Measurements from ENCODE around the gene VAMP2.

VAMP2 gene

GRCh38 chr17:8162233-8162996, at the start of gene VAMP2:
Gene VAMP2 (minus strand): TSS chr17:8162948. CDS start chr17:8162879, 69 bp downstream.
- ATAC-seq, result peak; percentile 70

- peak; percentile 39 to 42 for ATAC-seq
Observed at GRCh38 chr17:8210761-8211458, 48.2 kb upstream of the VAMP2 start.

GRCh38 chr17:8209907-8210760, 47.4 kb upstream of the VAMP2 start, which contains the start of gene AURKB:
Gene AURKB (minus strand): TSS chr17:8210575. CDS start chr17:8210224, 351 bp downstream.
- ATAC-seq, result peak; percentile 99 to 100

GRCh38 chr17:8206536-8206935, 43.8 kb upstream of the VAMP2 start:
- ATAC-seq, result no peak

GRCh38 chr17:8204761-8205555, 42.2 kb upstream of the VAMP2 start:
- ATAC-seq, result no peak

- ATAC-seq, result peak in 1 of 2 donors; percentile 6
Observed at GRCh38 chr17:8192070-8192815, 29.5 kb upstream of the VAMP2 start.

GRCh38 chr17:8190506-8190905, 27.8 kb upstream of the VAMP2 start:
- no peak for ATAC-seq

GRCh38 chr17:8189711-8190477, 27.1 kb upstream of the VAMP2 start, which contains the start of gene BORCS6:
Gene BORCS6 (minus strand): TSS chr17:8190180. CDS start chr17:8190140, 40 bp downstream.
- peak; percentile 67 to 69 for ATAC-seq

GRCh38 chr17:8189041-8189710, 26.4 kb upstream of the VAMP2 start:
- ATAC-seq, result no peak

GRCh38 chr17:8188263-8188839, 25.6 kb upstream of the VAMP2 start:
- ATAC-seq, result no peak

- peak; percentile 39 to 45 for ATAC-seq
Observed at GRCh38 chr17:8187517-8188262, 24.9 kb upstream of the VAMP2 start.

- peak; percentile 44 for ATAC-seq
Observed at GRCh38 chr17:8186787-8187516, 24.2 kb upstream of the VAMP2 start.

GRCh38 chr17:8186446-8186786, 23.7 kb upstream of the VAMP2 start:
- no peak for ATAC-seq

- peak; percentile 5 to 8 for ATAC-seq
Observed at GRCh38 chr17:8185582-8186445, 23.1 kb upstream of the VAMP2 start.

GRCh38 chr17:8176998-8177731, 14.4 kb upstream of the VAMP2 start:
- ATAC-seq, result no peak

- ATAC-seq, result peak; percentile 36 to 48
Observed at GRCh38 chr17:8176197-8176940, 13.6 kb upstream of the VAMP2 start, which contains the start of gene TMEM107. Gene TMEM107 (minus strand): TSS chr17:8176380. CDS start chr17:8176286, 94 bp downstream.

All from activated CD4-positive, CD25-positive, alpha-beta regulatory T cell treated with anti-CD3 and anti-CD28 coated beads, Interleukin-2, amount 50 U/mL, for 24 hours (primary cell).